Suprapubic skin (tissue), 4 donors: ENCODE data around the gene AACS. TPM values are rescaled to one million over a fixed set of nuclear protein-coding genes. Genes with fewer than 3 reads are reported as not detected.

Source experiments
- DNase-seq, 2 donors: peaks; one replicate each; pipeline ENCODE4 v3.0.0-alpha.2; 2019; ENCODE audit warnings: low spot score in 2 of 2
- H3K27ac ChIP-seq: fragments of 200-600 bp; sonication (generic); one replicate; pipeline ENCODE4 v1.5.1; 2019
- H3K27me3 ChIP-seq: fragments of 200-600 bp; sonication (generic); one replicate; pipeline ENCODE4 v1.5.1; 2019
- H3K36me3 ChIP-seq: fragments of 200-600 bp; sonication (generic); one replicate; pipeline ENCODE4 v1.5.1; 2019
- H3K4me1 ChIP-seq: fragments of 200-600 bp; sonication (generic); one replicate; pipeline ENCODE4 v1.5.1; 2019
- H3K4me3 ChIP-seq: fragments of 200-600 bp; sonication (generic); one replicate; pipeline ENCODE4 v1.5.1; 2019; ENCODE audit warnings: mild to moderate bottlenecking
- H3K9me3 ChIP-seq: fragments of 200-600 bp; sonication (generic); one replicate; pipeline ENCODE4 v1.5.1; 2019
- EP300 ChIP-seq: sonication (generic); formaldehyde crosslinking; IDR thresholded peaks from one replicate; pipeline ENCODE4 v1.6.1; 2017; ENCODE audit warnings: antibody characterized with exemption
- POLR2A ChIP-seq, 2 donors: fragments of 450-650 bp; IDR thresholded peaks; one replicate each; pipeline ENCODE4 v1.6.1; 2017; ENCODE audit warnings: antibody characterized with exemption in 2 of 2, mild to moderate bottlenecking in 2 of 2, moderate library complexity in 2 of 2
- POLR2AphosphoS5 ChIP-seq, 3 donors: sonication (generic); formaldehyde crosslinking; IDR thresholded peaks; one replicate each; pipeline ENCODE4 v1.6.1; 2017; ENCODE audit warnings: antibody characterized with exemption in 3 of 3
- WGBS: methylation state at CpG from one replicate; pipeline ENCODE4 v1.1.5; 2018; 5-methylcytosine and 5-hydroxymethylcytosine counted together
- total RNA-seq, 4 donors: library from RNA; depleted of rRNA; stranded (reverse); fragments of >200 nt; gene quantifications; one replicate each; pipeline ENCODE4 v1.1.0, GENCODE V29; 2016
- TF ChIP-seq, protein P1 (sequence below), 2 donors: fragments of 200-600 bp in 1 of 2; fragments of 450-650 bp in 1 of 2; sonication (generic) in 1 of 2; IDR thresholded peaks; one replicate each; pipeline ENCODE4 v1.5.1; 2016 to 2019; ENCODE audit warnings: antibody characterized with exemption in 2 of 2, mild to moderate bottlenecking in 1 of 2, moderate library complexity in 1 of 2

AACS gene
- total RNA-seq, 4 donors from 2014 or later: 69.0 to 103 (median 77.0) TPM

DNA sequence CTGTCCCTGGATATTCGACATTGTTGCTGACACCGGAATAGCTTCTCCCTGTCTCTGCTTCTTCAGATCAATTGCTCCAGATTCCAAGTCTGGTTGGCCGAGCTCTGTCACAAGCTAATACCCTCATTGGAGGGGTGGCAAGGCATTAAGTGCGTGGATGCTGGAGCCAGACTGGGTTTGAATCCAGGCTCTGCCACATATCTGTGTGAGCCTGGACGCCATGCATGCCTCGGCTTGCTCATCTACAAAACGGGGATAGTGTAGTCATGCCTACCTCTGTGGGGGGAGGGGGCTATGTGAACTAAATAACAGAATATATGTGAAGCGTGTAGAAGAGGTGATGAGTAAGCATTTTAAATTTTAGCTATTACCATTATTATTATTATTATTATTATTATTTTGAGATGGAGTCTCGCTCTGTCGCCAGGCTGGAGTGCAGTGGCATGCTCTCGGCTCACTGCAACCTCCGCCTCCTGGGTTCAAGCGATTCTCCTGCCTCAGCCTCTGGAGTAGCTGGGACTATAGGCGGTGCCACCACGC lies 97.3 kb downstream of the AACS start:
- Histone ChIP-seq H3K27ac (no peak overlapping the region), H3K9me3 (no peaks in the 10 kb centered on the region), H3K4me1 (no peaks in the 10 kb centered on the region), H3K36me3 (no peaks in the 10 kb centered on the region), H3K27me3 (no peaks in the 10 kb centered on the region), H3K4me3 (no peak overlapping the region)
- 86% methylated on average over 15 of the region's 15 CpGs for WGBS
- TF ChIP-seq EP300 (no peak), POLR2A (IDR thresholded peaks at IDR 0.05) (no peak), POLR2AphosphoS5 (IDR thresholded peaks at IDR 0.05) (no peak)
- TF ChIP-seq, protein P1, sequence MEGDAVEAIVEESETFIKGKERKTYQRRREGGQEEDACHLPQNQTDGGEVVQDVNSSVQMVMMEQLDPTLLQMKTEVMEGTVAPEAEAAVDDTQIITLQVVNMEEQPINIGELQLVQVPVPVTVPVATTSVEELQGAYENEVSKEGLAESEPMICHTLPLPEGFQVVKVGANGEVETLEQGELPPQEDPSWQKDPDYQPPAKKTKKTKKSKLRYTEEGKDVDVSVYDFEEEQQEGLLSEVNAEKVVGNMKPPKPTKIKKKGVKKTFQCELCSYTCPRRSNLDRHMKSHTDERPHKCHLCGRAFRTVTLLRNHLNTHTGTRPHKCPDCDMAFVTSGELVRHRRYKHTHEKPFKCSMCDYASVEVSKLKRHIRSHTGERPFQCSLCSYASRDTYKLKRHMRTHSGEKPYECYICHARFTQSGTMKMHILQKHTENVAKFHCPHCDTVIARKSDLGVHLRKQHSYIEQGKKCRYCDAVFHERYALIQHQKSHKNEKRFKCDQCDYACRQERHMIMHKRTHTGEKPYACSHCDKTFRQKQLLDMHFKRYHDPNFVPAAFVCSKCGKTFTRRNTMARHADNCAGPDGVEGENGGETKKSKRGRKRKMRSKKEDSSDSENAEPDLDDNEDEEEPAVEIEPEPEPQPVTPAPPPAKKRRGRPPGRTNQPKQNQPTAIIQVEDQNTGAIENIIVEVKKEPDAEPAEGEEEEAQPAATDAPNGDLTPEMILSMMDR (IDR thresholded peaks at IDR 0.05): no peak
- DNase-seq: no peak

DNA sequence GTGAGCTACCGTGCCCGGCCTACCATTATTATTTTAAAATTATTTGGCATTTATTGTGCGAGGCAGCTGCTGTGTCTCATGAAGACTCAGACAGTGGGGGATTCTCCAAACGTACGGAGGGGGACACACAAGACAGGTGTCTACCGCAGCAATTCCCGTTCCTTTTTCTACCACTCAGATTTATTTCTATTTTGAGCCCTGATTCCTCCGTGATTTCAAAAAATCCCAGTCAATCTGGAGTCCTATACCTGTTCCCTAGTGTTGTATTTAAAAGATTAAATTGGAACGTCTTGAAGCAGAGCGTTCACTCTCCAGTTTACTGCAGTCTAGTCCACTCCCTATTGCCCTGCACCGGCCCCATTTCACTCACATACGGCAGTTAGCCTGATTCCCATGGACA lies 97.9 kb downstream of the AACS start:
- no peaks in the 10 kb centered on the region for H3K36me3 ChIP-seq
- no peak overlapping the region for H3K27ac ChIP-seq
- H3K4me1 ChIP-seq: no peaks in the 10 kb centered on the region
- no peaks in the 10 kb centered on the region for H3K27me3 ChIP-seq
- no peaks in the 10 kb centered on the region for H3K9me3 ChIP-seq
- no peak overlapping the region for H3K4me3 ChIP-seq
- DNase-seq: no peak
- 86% methylated on average over 12 of the region's 12 CpGs for WGBS
- no peak for TF ChIP-seq POLR2A (IDR thresholded peaks at IDR 0.05)

DNA sequence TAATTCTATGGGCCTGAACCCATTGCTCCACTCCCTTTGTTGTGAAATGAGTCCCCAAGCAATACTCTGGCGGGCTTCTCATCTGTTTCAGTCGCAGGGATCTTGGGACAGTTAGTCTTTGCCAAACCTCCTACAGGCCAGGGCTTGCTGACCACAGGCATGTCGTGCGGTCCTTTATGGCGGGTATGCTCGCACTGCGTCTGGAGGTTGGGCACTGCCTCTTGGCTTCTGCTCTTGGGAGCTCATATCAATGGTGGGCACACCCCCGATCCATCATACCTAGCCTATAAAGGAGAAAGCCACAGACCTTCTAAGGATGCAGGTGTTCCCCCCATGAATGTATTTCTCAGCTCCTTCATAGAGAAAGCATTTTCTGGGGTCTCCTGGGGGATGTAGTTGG lies 99.3 kb downstream of the AACS start:
- DNase-seq: no peak
- Histone ChIP-seq H3K27me3 (no peaks in the 10 kb centered on the region), H3K27ac (no peak overlapping the region), H3K36me3 (no peaks in the 10 kb centered on the region), H3K4me1 (no peaks in the 10 kb centered on the region), H3K4me3 (no peak overlapping the region), H3K9me3 (no peaks in the 10 kb centered on the region)
- WGBS: 94% methylated on average over 8 of the region's 8 CpGs
- no peak for TF ChIP-seq EP300
- TF ChIP-seq, protein P1 (IDR thresholded peaks at IDR 0.05): no peak

DNA sequence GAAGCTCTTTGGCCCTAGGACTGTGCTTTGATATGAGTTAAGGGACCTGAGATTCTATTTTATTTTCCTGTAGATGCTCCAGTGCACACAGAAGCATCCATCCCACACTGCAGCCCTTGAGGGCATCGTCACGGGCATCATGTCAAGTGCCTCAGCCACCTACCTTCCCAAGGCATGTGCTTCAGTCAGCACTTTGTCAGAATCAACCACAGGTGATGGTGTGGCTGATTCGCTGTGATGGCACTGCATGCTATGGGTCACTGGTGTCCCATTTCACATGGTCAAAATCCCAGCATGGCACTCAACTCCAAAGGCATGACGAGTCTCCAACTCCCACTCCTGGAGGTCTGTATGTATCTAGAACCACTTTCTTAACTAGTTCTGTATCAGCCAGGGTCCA lies 100.8 kb downstream of the AACS start:
- H3K36me3 ChIP-seq: no peaks in the 10 kb centered on the region
- no peak overlapping the region for H3K27ac ChIP-seq
- H3K9me3 ChIP-seq: no peaks in the 10 kb centered on the region
- H3K27me3 ChIP-seq: no peaks in the 10 kb centered on the region
- no peak overlapping the region for H3K4me3 ChIP-seq
- WGBS: 77% methylated on average over 4 of the region's 4 CpGs
- no peak for TF ChIP-seq POLR2AphosphoS5 (IDR thresholded peaks at IDR 0.05)
- no peak for TF ChIP-seq EP300
- TF ChIP-seq, protein P1 (IDR thresholded peaks at IDR 0.05): no peak
- no peak for TF ChIP-seq POLR2A (IDR thresholded peaks at IDR 0.05)
- no peaks in the 10 kb centered on the region for H3K4me1 ChIP-seq
- DNase-seq: no peak

DNA sequence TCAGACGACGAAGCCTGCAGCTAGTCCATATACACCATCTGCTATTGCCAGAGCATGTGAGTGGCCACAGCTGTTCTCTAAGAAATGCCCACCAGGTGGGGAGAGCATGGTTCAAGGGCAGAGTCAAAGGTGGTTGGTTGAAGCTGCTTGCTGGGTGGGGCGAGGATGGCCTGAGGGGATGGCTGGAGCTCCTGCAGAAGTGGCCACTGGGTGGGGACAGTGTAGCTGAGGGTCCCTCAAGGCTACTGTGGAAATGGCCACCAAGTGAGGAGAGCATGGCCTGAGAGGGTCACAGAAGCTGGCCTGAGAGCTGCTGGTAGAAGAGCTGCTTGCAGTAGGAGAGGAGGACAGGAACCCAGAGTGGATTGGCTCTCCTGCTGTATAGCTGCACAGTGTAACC lies 102.4 kb downstream of the AACS start:
- Histone ChIP-seq H3K4me3 (no peak overlapping the region), H3K9me3 (no peaks in the 10 kb centered on the region), H3K4me1 (no peaks in the 10 kb centered on the region), H3K27me3 (no peaks in the 10 kb centered on the region), H3K27ac (no peak overlapping the region), H3K36me3 (no peaks in the 10 kb centered on the region)
- TF ChIP-seq POLR2A (IDR thresholded peaks at IDR 0.05) (no peak), EP300 (no peak), POLR2AphosphoS5 (IDR thresholded peaks at IDR 0.05) (no peak)
- TF ChIP-seq, protein P1 (IDR thresholded peaks at IDR 0.05): no peak
- whole genome bisulfite sequencing: 84% methylated on average over 3 of the region's 3 CpGs
- DNase-seq: no peak

DNA sequence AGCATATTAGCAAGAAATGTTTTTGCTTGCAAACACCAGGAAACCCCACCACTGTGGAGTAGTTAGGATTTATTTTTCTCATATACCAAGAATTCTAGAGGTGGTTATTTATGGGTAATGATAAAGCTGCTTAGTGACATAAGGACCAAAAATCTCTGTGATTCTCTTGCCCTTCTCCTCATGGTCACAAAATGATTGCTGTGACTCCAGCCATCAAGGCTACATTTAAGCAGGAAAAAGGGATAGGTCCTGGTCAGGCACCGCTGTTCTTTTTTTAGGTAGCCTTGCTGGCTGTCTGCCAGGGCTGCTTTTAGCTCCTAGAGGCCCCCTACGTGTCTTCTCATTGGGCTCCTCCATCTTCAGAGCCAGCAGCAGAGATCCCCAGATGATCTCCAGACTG lies 104.2 kb downstream of the AACS start:
- Histone ChIP-seq H3K4me3 (no peak overlapping the region), H3K36me3 (no peaks in the 10 kb centered on the region), H3K4me1 (no peaks in the 10 kb centered on the region), H3K27me3 (no peaks in the 10 kb centered on the region), H3K9me3 (no peaks in the 10 kb centered on the region), H3K27ac (no peak overlapping the region)
- no peak for DNase-seq
- 56% methylated on average over 2 of the region's 2 CpGs for WGBS
- TF ChIP-seq EP300 (no peak), POLR2AphosphoS5 (IDR thresholded peaks at IDR 0.05) (no peak)
- TF ChIP-seq, protein P1 (IDR thresholded peaks at IDR 0.05): no peak
